Lung (tissue), 12 donors: ENCODE results near the gene ESAM. TPM values are rescaled to one million over a fixed set of nuclear protein-coding genes. Genes with fewer than 3 reads are reported as not detected.

Experiments used
- ATAC-seq: fragments of 200-7000 bp; cut with Tn5 transposase; one replicate; pipeline ENCODE4 v1.9.1; 2020; ENCODE audit warnings: moderate number of reproducible peaks; ENCODE audit not compliant: insufficient read depth, low FRiP score
- DNase-seq, 3 donors: peaks; one replicate each; pipeline ENCODE4 v3.0.0-alpha.2; 2013 to 2017
- H3K27ac ChIP-seq, 2 donors: one replicate each; pipeline ENCODE4 v1.5.1; 2013; ENCODE audit warnings: mild to moderate bottlenecking in 2 of 2, moderate library complexity in 2 of 2, control low read depth in 1 of 2, inconsistent platforms in 1 of 2, low read depth in 1 of 2, low read length in 1 of 2
- H3K27me3 ChIP-seq, 3 donors: one replicate each; pipeline ENCODE4 v1.5.1; 2013; ENCODE audit warnings: low read length in 2 of 3; ENCODE audit not compliant: control insufficient read depth in 3 of 3, insufficient read depth in 3 of 3
- H3K36me3 ChIP-seq, 4 donors: one replicate each; pipeline ENCODE4 v1.5.1; 2013; ENCODE audit warnings: low read length in 4 of 4, mild to moderate bottlenecking in 1 of 4, moderate library complexity in 1 of 4; ENCODE audit not compliant: control insufficient read depth in 4 of 4, insufficient read depth in 4 of 4
- H3K4me1 ChIP-seq, 5 donors: one replicate each; pipeline ENCODE4 v1.5.1; 2013; ENCODE audit warnings: low read length in 5 of 5, mild to moderate bottlenecking in 2 of 5, moderate library complexity in 1 of 5; ENCODE audit not compliant: control insufficient read depth in 5 of 5, insufficient read depth in 5 of 5
- H3K4me3 ChIP-seq: one replicate; pipeline ENCODE4 v1.5.1; 2013; ENCODE audit warnings: mild to moderate bottlenecking, control low read depth, moderate library complexity
- H3K9ac ChIP-seq, 2 donors: one replicate each; pipeline ENCODE4 v1.5.1; 2013; ENCODE audit warnings: low read length in 2 of 2, control low read depth in 1 of 2; ENCODE audit not compliant: insufficient read depth in 1 of 2
- H3K9me3 ChIP-seq, 4 donors: one replicate each; pipeline ENCODE4 v1.5.1; 2013; ENCODE audit warnings: low read length in 3 of 4, mild to moderate bottlenecking in 1 of 4, moderate library complexity in 1 of 4; ENCODE audit not compliant: control insufficient read depth in 4 of 4, insufficient read depth in 3 of 4
- CTCF ChIP-seq: IDR thresholded peaks from 2 replicates; pipeline ENCODE4 v1.5.1; 2012; ENCODE audit warnings: mild to moderate bottlenecking; ENCODE audit errors: control extremely low read depth, extremely low read depth
- WGBS, 2 donors: extraction: QIAGEN DNeasy Blood & Tissue Kit; methylation state at CpG; one replicate each; pipeline ENCODE4 v1.1.7; 2013; 5-methylcytosine and 5-hydroxymethylcytosine counted together
- polyA plus RNA-seq, 2 donors: library from polyadenylated mRNA; stranded (reverse); fragments of 200-250 nt; gene quantifications; one replicate each; pipeline ENCODE4 v1.2.1, GENCODE V29; 2013
- total RNA-seq, 2 donors: library from RNA; depleted of rRNA in 1 of 2; stranded (reverse); fragments of >200 nt in 1 of 2; gene quantifications; one replicate each; pipeline ENCODE4 v1.2.1, GENCODE V29; 2014 to 2021
- donor health status: control.
- donor health status: control.
- donor health status: Bipolar disorder and iron deficiency.
- donor health status: healthy.
- donor health status: DM: yes; HTN: yes; CAD: no.

Gene ESAM
- total and polyA plus RNA-seq, 4 donors: 77.7 to 142 (median 130) TPM

GRCh38 chr11:124791626-124792341 is 29.7 kb upstream of the ESAM start:
- peaks cover 0 to 10% (median 4%) of the 10 kb centered on the region in 5 donors for H3K4me1 ChIP-seq
- WGBS, 2 donors: 73 to 81% methylated on average over 4 of the region's 4 CpGs
- H3K9ac ChIP-seq: no peak overlapping the region
- no peaks in the 10 kb centered on the region for H3K27me3 ChIP-seq
- H3K4me3 ChIP-seq: no peak overlapping the region
- H3K36me3 ChIP-seq: no peaks in the 10 kb centered on the region
- no peak for ATAC-seq
- H3K9me3 ChIP-seq: no peaks in the 10 kb centered on the region
- no peak overlapping the region for H3K27ac ChIP-seq
- DNase-seq: no peak
- TF ChIP-seq CTCF: no peak

- Histone ChIP-seq H3K4me3 (no peak overlapping the region), H3K27me3 (no peaks in the 10 kb centered on the region), H3K9me3 (no peaks in the 10 kb centered on the region), H3K4me1 (peaks cover 0 to 4% (median 3%) of the 10 kb centered on the region in 5 donors), H3K27ac (no peak overlapping the region), H3K9ac (no peak overlapping the region), H3K36me3 (no peaks in the 10 kb centered on the region)
- ATAC-seq (no peak), DNase-seq (no peak)
- no peak for TF ChIP-seq CTCF
These were observed 26.4 kb upstream of the ESAM start for GRCh38 chr11:124788521-124788920.

GRCh38 chr11:124784051-124784450 is 22.0 kb upstream of the ESAM start:
- Histone ChIP-seq H3K27me3 (no peaks in the 10 kb centered on the region), H3K36me3 (peaks cover 0 to 2% (median 0%) of the 10 kb centered on the region in 4 donors), H3K4me1 (no peaks in the 10 kb centered on the region), H3K27ac (no peak overlapping the region), H3K9ac (no peak overlapping the region), H3K4me3 (no peak overlapping the region), H3K9me3 (no peaks in the 10 kb centered on the region)
- no peak for TF ChIP-seq CTCF
- DNase-seq (no peak), ATAC-seq (no peak)
- 97 to 98% methylated on average over 2 of the region's 2 CpGs for WGBS, 2 donors

- 91 to 93% methylated on average over 4 of the region's 4 CpGs for WGBS, 2 donors
- no peak for TF ChIP-seq CTCF
- H3K9me3 ChIP-seq: no peaks in the 10 kb centered on the region
- H3K4me3 ChIP-seq: no peak overlapping the region
- no peak overlapping the region for H3K27ac ChIP-seq
- no peak overlapping the region for H3K9ac ChIP-seq
- ATAC-seq (no peak), DNase-seq (no peak)
- H3K36me3 ChIP-seq: peaks cover 0 to 4% (median 3%) of the 10 kb centered on the region in 4 donors
- H3K27me3 ChIP-seq: no peaks in the 10 kb centered on the region
- no peaks in the 10 kb centered on the region for H3K4me1 ChIP-seq
These were observed 20.9 kb upstream of the ESAM start for GRCh38 chr11:124783002-124783401.
